ENCODE results near the gene CNKSR3.

DNA sequence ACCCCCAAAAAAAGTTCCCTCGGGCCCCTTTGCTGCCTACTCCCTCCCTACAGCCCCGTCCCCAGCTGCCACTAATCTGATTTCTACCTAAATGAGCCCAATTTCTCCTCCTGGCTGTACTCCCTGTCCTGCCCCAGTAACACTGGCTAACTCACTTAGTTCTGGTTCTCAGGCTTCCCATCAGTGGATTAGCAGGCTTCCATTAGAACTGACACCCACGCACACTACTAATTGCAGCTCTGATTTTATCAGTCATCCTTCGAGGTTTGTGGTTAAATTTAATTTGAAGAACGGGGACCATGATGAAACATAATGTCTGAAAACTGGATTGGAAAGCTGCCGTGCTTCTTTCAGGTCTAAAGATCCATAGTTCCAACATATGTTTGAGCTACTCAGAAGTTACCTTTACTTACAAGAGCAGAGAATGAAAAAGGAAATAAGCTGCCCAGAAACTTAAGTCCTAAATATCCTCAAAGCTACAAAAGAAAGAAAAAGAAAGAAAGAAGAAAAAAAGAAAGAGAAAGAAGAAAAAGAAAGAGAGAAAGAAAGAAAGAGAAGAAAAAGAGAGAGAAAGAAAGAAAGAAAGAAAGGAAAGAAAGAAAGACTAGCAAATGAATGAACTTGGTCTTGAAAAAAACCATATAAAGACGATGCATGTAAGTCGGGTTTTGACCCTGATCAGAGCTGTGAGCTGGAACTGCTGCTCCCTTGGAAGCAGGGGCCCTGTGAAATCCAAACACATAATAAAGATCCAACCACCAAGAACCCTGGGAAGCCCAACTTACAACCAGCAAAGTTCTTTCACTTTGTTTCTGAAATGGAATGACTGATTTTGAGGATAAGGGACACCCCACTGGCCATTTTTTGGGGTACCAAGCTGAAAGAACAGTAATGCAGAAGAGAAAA is 51.7 kb downstream of the CNKSR3 start:
- TF ChIP-seq, protein P1, sequence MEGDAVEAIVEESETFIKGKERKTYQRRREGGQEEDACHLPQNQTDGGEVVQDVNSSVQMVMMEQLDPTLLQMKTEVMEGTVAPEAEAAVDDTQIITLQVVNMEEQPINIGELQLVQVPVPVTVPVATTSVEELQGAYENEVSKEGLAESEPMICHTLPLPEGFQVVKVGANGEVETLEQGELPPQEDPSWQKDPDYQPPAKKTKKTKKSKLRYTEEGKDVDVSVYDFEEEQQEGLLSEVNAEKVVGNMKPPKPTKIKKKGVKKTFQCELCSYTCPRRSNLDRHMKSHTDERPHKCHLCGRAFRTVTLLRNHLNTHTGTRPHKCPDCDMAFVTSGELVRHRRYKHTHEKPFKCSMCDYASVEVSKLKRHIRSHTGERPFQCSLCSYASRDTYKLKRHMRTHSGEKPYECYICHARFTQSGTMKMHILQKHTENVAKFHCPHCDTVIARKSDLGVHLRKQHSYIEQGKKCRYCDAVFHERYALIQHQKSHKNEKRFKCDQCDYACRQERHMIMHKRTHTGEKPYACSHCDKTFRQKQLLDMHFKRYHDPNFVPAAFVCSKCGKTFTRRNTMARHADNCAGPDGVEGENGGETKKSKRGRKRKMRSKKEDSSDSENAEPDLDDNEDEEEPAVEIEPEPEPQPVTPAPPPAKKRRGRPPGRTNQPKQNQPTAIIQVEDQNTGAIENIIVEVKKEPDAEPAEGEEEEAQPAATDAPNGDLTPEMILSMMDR (IDR thresholded peaks at IDR 0.05), result no peak
- TF ChIP-seq POLR2A (IDR thresholded peaks at IDR 0.05), result no peak
